Cardiac septum (tissue), 1 donor: Measurements from ENCODE around the gene SUSD3. TPM values are rescaled to one million over a fixed set of nuclear protein-coding genes. Genes with fewer than 3 reads are reported as not detected.
A peak's percentile ranks its signal among the peaks of the same experiment; 100 is the strongest.

Source experiments
- DNase-seq: peaks from one replicate; pipeline ENCODE4 v3.0.0-alpha.2; 2020; ENCODE audit warnings: low spot score
- intact Hi-C: fragments of 100-400 bp; cut with DNase I; formaldehyde crosslinking; loops from one replicate; pipeline ENCODE4 v1.14.0; 2022
- total RNA-seq: library from RNA; stranded (reverse); fragmentation: NEBNext Ultra II Directional; extraction: Animal tissue kit (Norgen Biotek cat#: 25700); gene quantifications from one replicate; pipeline ENCODE4 v1.2.1, GENCODE V29; 2021
- donor health status: DM: no; HTN: no; CAD: no.

SUSD3 gene
- total RNA-seq, 1 donor from 2014 or later: 1.1 TPM

DNA sequence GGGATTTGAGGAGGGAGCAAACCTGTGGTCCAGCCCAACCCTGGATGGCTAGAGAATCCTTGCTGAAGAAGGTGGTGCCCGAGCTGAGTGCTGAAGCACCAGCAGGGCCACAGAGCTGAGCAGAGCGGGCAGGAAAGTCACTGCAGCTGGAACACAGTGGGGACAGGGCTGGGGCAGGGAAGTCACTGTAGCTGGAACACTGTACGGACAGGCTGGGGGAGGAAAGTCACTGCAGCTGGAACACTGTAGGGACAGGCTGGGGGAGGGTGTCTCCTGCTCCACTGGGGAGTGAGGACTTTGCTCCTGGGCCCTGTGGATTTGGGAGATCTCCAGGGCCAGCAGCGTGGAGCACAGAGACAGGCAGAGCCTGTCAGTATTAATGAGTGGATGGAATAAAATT is 9.0 kb upstream of the SUSD3 start:
- intact Hi-C loops: no loop called here
- DNase-seq: no peak

DNA sequence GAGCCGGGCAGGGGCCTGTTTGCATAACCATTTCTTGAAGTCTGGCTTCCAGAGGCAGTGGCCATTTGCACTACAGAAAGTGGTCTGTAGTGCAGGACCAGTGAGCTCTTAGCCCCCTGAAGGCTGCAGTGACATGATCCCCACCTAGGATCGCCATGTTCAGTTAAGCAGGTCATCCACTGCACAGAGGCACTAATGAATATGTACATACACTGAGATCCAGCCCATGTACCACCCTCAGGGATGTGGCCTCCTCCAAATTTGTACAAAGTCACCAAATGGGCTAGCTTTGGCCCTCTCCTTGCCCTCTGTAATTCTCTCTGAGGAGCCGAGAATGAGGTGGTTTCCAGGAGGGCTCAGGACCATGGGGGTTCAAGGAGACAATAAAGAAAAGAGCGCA is 8.3 kb upstream of the SUSD3 start:
- intact Hi-C loops: no loop called here
- DNase-seq: no peak

DNA sequence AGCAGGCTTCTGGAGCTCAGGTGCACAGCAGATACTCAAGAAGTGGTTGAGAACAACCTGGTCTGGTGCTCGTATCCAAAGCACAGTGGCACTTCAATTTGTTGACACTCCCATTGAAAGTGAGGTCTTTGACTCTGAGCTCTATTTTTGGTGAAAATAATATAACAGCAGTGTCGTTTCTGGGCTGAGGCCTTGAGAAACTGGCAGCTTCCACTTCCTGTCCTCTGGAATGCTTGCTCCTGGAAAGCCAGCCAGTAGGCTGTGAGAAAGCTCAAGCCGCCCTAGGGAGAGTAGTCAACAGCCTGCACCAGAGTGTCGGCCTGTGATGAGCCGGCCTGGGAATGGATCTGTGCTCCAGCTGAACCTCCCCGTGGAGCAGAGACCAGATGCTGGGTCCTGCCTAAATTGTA is 6.8 kb upstream of the SUSD3 start:
- intact Hi-C loops: no loop called here
- no peak for DNase-seq

DNA sequence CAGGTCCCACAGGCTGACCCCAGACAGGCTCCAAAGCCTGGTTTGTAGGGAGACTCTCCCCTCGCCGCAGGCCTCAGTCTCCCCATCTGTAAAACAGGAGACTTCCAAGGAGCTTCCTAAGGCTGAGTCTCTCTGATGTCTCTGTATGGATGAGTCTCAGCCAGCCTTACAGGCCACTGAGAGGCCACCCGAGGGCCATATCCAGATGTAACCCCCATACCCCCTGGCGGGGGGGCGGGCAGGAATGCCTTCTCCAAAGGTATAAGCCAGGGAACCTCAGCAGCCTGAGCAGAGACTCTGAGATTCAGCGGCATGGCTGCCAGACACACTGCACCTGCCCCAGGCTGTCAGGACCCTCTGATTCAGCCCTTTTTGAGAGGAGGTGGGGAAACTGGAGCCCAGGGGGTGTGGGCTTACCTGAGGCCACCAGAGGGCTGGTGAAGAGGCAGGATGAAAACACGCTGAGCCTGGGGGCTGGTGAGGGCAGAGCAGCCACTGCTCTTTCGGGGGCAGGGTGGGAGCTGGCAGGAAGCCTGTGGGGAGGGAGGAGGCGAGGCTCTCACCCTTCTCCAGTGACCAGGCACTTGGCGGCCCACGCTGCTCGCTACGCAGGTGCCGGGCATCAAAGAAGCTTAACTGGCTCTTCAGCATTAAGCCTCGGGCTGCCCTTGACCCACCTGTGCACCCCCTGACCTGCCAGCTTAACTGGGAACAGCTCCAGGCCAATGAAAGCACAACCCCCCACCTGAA is 5.5 kb upstream of the SUSD3 start:
- intact Hi-C loops: no loop called here
- DNase-seq: no peak

DNA sequence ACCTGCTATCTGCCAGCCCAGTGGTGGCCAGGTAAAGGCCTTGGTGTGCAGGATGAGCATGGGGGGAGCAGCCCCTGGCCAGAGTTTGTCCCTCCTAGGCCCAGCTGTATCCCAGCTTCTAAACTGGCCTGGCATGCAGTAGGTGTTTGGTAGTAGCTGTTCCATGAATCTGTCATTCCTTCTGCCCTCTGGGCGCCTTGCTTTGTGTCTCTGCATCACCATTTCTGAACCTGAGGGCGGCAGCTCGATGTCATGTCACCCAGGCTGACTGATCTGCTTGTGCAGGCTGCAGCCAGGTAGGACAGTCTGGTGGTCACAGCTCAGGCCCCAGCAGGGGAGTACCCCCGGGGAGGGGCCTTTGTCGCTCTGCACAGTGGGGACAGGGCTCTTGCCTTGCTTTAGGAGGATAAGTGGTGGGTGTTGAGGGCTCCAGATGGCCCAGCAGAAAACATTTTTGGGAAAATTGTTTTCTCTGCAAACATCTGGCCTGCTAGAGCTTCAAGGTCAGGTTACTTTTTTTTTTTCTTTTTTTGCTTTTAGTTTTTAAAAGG is 4.6 kb upstream of the SUSD3 start:
- intact Hi-C loops: no loop called here
- DNase-seq: no peak

DNA sequence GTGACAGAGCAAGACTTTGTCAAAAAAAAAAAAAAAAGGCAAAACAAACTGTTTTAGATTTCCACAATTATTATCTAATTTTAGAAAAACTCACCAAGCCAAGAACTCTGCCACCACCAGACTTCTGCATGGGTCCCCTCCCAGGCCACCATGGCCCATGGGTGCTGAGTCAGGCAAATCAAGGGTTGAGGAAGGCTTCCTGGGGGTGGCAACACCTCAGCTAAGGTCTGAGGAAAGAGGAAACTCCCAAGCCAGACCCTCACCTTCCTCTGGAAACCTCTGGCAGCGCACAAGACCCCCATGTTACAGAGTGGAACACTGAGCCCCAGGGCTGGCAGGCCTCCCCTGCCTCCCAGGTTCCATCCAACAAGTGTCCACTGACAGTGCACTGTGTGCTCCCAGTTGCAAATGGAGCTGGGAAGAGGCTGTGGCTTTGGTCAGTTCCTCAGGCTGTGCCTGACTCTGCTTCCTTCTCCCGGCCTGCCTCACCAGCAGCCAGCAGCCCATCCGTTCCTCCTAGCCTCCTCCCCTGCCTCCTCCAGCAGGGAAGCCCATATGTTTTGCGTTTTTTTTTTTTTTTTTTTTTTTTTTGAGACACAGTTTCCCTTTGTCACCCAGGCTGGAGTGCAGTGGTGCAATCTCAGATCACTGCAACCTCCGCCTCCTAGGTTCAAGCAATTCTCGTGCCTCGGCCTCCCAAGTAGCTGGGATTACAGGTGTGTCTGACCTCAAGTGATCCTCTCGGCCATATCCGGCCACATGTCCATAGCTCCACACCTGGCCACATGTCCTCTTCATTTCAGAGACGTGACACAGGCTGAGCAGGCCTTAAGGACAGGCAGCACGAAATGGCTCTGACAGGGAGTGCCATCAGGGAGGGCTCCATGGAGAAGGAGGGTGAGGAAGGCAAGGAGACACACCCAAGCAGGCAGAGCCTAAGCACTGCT is 3.5 kb upstream of the SUSD3 start:
- DNase-seq: no peak
- intact Hi-C loops: no loop called here

DNA sequence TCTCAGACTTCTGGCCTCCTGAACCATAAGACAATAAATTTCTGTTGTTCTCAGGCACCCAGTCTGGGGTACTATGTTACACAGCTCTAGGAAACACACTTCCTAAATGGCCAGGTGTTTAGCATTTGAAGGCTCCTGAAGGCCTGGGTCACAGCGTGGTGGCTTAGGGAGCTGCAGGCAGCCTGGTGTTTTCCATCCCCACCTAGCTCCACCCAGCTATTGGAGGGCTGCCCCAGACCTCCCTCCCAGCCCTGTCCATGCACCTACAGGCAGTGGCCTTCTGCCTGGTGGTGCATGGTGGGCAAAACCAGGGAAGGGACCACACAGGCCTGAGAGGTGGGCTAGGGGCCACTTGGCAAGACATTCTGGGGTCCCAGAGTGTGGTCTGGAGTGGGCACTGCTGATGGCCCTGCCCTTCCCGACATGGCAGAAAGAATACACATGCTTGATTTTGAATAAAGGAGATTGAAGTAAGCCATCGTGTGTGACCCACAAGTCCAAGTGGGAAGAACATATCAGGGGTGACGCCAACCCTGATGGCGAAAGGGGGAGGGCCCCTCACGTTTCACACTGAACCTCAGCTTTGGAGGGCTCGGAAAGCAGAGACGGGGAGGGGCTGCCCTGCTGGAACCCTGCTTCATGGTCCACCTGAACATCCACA is 1.3 kb upstream of the SUSD3 start:
- intact Hi-C loops: no loop called here
- no peak for DNase-seq

DNA sequence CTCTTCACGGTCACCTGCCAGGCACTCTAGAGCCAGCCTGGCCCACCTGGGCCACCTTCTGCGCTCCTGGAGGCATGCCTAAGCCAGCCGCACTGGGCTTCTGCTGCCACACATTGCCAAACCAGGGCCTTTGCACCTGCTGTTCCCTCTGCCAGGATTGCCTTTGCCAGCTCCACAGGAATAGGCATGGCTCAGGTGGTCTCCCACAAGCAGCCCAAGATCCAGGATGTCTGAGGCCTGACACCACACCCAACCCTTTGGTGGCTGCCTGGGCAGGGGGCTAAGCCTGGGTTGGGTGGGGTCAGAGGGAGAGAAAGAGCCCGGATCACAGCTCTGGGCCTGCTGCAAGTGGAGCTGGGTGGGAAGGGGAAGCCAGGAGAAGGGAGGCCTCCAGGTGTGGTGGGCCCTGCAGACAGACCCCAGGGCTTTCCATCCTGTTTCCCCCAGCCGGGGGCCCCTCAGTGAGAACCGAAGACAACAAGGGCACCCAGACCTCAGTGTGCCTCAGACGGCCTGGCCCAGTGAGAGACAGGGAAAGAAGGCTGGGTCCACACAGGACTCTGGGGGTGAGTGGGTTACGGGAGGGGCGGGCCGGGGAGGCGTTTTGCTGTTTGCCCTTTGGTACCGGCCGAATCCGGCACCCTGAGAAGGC is 672 bp upstream of the SUSD3 start:
- intact Hi-C loops: no loop called here
- DNase-seq: no peak

DNA sequence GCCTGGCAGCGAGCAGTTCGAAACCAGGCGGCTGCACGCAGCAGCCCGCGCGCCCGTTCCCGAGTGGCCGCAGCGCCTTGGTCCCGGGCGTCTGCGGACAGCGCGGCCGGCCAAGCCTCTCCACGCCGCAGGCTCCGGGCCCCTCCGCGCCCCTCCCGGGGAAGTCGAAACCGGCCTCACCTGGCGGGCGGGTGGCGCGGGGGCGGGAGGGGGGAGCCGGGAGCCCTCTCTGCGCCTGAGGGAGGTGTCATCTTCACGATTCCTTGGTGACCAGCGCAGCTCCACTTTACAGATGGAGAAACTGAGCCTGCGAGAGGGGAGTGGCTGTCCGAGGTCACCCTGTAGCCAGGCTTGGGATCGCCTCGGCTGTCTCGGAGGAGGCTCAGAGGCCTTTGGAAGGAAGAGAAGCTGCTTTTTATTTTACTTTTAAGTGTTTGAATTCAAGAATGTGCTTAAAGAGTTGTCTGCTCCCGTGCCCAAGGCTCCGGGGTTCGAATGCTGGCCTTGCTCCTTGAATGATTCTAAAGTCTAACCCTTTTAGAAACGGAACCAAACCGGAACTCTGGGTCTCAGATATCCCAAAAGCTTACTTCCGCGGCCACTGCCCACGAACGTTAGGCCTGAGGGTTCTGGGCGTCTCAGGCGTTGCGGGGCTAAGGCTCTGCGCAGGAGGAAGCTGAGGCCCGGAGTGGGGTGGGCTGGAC is 662 bp downstream of the SUSD3 start:
- DNase-seq: no peak
- intact Hi-C loops: no loop called here

DNA sequence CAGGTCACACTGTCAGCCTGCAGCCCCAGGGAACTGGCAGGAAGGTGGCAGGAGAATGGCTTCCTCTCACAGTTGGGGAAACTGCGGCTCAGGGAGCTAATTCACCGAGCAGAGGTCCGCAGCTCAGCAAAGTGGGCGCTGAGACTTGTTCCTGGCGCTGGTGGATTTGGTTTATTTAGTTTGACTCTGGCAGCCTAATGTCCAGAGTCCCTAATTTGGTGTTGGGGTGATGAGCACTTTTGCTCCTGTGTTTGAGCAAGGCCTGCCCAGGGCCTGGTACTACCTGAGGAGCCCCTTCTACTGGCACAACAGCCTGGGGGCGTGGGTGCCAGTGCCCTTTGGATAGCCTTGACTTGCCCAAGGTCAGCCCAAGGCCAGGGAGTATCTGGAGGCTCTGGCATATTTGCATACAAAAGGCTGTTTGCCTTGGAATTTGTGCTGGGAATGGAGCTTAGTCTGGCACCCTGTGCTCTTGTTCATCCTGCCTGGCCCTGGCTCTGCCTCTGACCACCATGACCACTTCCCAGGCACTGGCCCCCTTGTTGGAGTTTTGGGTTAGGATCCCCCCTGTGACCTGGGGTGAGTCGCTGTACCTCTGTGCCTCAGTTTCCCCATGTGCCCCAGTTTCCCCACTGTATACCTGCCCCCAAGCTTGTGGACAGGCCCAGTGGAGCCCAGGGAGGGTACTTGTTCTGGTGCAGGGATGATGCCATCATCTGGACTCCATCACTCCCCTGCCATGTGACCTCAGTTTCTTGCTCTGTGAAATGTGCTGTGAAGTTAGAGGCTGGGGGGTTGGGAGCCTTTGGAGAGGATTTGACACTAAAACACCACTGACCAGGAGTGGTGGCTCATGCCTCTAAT is 1.4 kb downstream of the SUSD3 start:
- intact Hi-C loops: no loop called here
- DNase-seq: no peak

DNA sequence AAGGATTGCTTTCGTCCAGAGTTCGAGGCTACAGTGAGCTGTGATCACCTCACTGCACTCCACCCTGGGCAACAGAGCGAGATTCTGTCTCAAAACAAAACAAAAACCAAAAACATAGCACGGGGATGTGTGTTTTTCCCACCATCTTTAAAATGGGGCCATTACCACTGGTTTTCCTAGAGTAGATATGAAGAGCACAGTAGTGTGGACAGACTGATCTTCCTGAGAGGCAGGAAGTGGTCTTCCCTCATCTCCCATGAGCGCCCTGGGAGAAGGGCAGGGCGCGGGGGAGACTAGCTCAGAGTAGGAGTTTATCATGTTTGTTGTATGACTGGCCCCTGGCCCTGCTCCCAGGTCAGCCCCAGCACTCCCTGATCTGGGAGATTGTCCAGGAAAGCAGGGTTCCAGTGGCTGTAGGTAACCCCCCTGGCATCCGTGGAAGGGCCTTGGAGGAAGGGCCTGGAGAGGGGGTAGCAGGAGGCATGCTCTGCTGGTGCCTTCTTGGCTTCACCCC is 2.3 kb downstream of the SUSD3 start:
- intact Hi-C loops: no loop called here
- no peak for DNase-seq

DNA sequence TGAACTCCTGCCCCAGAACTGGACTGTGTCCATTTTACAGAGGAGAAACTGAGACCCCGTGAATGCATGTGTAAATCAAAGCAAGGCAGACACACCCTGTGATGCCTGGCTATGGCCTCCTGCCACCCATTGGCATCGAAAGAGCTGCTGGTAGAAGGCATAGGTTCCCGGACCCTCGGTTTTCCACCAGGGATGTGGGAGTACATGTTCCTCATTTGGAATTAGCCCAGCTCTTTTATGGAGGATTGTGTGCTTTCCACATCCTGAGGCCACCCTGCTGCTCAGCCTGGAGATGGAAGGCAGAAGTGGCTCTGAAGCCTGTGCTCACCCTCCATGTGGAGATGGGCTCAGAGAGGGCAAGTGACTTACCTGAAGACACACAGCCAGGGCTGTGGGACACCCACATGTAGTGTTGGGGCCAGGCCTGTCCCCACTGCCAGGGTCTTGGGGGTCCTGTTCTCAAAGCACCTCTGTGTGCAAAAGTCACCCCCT is 2.8 kb downstream of the SUSD3 start:
- DNase-seq: no peak
- intact Hi-C loops: no loop called here

DNA sequence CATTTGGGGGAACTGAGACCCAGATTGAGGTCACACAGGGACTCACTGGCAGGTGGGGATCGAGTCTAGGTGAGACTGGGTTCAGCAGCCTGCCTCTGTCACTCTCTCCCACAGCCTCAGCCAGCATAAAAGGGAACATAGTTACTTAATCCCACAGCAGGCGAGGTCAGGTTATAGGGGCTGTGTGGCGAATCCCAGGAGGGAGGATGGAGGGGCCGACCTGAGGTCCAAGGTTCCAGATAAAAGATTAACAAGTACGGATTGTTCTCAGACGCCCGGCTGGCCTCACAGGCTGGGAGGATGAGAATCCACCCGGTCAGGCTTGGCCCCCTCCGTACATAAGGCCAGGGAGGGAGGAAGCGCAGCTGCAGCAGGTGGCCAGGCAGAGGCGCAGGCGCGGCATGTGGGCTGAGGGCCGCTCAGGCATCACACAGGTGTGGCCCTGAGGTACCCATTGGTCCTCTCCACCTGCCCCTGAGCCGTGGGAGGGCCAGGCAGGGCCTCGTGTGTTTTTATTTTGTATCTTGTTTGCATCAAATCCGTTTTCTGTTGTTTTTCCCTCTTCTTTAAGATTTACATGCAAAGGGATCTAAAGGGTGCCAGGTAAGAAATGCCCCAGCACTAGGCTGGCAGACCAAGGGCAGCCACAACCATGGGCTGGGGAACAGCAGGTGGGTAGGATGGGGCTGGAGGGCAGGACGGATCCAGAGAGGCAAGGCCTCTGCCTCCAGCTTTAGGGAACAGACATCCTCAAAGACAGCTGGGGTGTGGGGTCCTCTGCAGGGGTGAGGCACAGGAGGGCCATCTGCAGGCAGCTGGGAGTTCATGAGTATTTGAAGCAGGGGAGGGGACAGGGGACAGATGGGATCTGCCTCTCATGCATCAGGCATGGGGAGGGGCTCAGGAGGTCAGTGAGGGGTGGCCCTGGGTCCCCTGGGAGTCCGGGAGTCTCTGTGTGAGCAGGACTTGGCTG is 3.6 kb downstream of the SUSD3 start:
- intact Hi-C loops: no loop called here
- no peak for DNase-seq

DNA sequence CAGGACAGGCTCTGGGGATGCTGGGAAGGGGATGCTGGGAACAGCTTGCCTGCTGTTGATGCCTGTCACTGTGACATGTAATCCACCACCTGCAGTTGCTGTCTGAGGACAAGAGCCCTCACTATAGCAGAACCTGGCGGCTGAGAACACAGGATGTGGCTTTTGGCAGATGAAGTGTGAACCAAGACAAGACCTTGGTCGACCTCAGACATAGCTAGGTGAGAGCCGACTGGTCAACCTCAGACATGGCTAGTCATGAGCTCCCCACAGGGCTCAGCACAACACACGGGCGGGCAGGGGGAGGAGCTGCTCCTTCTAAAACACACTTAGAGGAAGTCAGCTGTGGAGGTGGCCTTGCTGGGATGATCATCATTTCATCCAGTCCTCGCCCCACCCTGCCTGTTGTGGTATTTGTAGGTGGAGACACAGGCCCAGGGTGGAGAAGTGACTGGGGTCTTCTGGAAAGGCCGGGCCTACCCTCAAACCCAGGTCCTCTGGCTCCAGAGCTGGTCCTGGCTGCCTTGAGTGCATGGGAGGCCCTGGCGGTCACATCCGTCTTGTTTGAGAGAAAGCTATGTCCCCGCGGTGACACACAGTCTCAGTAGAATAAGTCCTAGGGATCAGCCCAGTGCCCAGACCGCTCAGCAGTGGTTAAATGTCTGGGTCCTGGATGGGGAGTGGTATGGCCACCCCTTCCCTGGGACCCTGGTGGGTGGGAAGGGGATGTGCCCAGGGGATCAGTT is 6.1 kb downstream of the SUSD3 start:
- peak; percentile 86 for DNase-seq
- intact Hi-C loops: no loop called here

DNA sequence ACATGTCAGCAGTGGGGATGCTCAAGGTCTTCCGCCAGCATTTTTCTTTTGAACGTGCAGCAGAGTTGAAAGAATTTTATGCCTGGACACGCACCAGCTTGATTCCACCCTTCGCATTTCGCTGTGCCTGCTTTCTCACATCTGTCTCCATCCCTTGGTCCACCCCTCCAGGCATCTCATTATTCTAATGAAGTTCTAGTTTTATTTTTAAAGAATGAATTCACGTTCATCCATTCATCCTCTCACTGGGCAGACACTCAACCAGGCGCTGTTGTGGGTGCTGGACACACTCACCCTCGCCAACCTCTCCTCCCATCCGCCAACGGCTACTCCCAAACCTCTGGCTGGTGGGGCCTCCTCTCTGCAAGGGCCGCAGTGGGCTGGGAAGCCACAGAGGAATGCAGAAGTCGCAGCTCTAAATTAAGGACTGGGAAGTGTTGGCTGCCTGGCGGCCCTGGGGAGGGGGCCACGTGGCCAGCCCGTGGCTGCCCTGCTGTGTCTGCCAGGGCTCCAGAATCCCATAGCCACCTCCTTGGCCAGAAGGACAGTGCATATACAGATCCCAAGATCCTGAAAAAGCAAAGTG is 6.7 kb downstream of the SUSD3 start:
- intact Hi-C loops: no loop called here
- no peak for DNase-seq
